ENCODE data around the gene AKT1. TPM values are rescaled to one million over a fixed set of nuclear protein-coding genes. Genes with fewer than 3 reads are reported as not detected.
A peak's percentile ranks its signal among the peaks of the same experiment; 100 is the strongest.

The AKT1 gene
- total and polyA plus RNA-seq, 2 experiments from 2014 or later, result 19.2 to 78.7 TPM

DNA sequence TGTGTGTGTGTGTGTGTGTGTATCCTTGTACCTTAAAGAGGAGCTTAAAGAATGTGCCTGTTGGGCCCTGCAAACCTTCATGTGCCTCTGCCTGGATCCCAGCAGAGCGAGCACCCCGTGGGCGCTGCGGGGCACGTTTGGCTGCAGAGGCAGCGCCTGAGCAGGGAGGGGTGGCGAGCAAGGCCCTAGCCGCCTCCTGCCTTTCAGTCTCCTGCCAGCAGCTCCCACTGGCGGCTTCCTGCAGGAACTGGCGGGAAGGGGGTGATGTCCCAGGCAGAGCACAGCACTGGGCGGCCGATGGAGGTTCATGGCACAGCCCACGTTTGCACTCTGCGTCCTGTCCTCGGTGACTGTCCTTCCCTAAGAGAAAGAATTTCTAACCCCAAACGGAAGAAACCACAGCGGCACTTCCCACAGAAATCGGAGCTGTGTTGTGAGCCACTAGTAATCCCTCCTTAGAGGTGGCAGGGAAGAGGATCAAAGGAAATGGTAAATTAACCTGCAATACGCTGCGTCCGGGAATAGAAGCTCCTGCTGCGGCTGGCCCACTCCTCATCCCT lies 25.2 kb upstream of the AKT1 start:
- TF ChIP-seq, protein P1, sequence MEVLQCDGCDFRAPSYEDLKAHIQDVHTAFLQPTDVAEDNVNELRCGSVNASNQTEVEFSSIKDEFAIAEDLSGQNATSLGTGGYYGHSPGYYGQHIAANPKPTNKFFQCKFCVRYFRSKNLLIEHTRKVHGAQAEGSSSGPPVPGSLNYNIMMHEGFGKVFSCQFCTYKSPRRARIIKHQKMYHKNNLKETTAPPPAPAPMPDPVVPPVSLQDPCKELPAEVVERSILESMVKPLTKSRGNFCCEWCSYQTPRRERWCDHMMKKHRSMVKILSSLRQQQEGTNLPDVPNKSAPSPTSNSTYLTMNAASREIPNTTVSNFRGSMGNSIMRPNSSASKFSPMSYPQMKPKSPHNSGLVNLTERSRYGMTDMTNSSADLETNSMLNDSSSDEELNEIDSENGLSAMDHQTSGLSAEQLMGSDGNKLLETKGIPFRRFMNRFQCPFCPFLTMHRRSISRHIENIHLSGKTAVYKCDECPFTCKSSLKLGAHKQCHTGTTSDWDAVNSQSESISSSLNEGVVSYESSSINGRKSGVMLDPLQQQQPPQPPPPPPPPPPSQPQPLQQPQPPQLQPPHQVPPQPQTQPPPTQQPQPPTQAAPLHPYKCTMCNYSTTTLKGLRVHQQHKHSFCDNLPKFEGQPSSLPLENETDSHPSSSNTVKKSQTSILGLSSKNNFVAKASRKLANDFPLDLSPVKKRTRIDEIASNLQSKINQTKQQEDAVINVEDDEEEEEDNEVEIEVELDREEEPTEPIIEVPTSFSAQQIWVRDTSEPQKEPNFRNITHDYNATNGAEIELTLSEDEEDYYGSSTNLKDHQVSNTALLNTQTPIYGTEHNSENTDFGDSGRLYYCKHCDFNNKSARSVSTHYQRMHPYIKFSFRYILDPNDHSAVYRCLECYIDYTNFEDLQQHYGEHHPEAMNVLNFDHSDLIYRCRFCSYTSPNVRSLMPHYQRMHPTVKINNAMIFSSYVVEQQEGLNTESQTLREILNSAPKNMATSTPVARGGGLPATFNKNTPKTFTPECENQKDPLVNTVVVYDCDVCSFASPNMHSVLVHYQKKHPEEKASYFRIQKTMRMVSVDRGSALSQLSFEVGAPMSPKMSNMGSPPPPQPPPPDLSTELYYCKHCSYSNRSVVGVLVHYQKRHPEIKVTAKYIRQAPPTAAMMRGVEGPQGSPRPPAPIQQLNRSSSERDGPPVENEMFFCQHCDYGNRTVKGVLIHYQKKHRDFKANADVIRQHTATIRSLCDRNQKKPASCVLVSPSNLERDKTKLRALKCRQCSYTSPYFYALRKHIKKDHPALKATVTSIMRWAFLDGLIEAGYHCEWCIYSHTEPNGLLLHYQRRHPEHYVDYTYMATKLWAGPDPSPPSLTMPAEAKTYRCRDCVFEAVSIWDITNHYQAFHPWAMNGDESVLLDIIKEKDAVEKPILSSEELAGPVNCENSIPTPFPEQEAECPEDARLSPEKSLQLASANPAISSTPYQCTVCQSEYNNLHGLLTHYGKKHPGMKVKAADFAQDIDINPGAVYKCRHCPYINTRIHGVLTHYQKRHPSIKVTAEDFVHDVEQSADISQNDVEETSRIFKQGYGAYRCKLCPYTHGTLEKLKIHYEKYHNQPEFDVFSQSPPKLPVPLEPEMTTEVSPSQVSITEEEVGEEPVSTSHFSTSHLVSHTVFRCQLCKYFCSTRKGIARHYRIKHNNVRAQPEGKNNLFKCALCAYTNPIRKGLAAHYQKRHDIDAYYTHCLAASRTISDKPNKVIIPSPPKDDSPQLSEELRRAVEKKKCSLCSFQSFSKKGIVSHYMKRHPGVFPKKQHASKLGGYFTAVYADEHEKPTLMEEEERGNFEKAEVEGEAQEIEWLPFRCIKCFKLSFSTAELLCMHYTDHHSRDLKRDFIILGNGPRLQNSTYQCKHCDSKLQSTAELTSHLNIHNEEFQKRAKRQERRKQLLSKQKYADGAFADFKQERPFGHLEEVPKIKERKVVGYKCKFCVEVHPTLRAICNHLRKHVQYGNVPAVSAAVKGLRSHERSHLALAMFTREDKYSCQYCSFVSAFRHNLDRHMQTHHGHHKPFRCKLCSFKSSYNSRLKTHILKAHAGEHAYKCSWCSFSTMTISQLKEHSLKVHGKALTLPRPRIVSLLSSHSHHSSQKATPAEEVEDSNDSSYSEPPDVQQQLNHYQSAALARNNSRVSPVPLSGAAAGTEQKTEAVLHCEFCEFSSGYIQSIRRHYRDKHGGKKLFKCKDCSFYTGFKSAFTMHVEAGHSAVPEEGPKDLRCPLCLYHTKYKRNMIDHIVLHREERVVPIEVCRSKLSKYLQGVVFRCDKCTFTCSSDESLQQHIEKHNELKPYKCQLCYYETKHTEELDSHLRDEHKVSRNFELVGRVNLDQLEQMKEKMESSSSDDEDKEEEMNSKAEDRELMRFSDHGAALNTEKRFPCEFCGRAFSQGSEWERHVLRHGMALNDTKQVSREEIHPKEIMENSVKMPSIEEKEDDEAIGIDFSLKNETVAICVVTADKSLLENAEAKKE (CRISPR knock-in tag; IDR thresholded peaks at IDR 0.05), result no peak
- TF ChIP-seq, protein P2, sequence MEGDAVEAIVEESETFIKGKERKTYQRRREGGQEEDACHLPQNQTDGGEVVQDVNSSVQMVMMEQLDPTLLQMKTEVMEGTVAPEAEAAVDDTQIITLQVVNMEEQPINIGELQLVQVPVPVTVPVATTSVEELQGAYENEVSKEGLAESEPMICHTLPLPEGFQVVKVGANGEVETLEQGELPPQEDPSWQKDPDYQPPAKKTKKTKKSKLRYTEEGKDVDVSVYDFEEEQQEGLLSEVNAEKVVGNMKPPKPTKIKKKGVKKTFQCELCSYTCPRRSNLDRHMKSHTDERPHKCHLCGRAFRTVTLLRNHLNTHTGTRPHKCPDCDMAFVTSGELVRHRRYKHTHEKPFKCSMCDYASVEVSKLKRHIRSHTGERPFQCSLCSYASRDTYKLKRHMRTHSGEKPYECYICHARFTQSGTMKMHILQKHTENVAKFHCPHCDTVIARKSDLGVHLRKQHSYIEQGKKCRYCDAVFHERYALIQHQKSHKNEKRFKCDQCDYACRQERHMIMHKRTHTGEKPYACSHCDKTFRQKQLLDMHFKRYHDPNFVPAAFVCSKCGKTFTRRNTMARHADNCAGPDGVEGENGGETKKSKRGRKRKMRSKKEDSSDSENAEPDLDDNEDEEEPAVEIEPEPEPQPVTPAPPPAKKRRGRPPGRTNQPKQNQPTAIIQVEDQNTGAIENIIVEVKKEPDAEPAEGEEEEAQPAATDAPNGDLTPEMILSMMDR (conservative IDR thresholded peaks at IDR 0.05; ENCODE audit: low read depth in 2 of 2), result peak; percentile 42 to 75; a peak in 3 of 4 replicates
- Histone ChIP-seq H3K4me3 (no peak overlapping the region), H3K27me3 (ENCODE audit: insufficient read depth) (peaks cover 28% of the 10 kb centered on the region), H3K4me1 (ENCODE audit: insufficient read depth) (peaks cover 9% of the 10 kb centered on the region), H3K9me2 (ENCODE audit: insufficient read depth) (peaks cover 17% of the 10 kb centered on the region), H3K79me2 (replicated peaks; ENCODE audit: insufficient read depth) (0 out of 2 replicates have a peak, but pooled peaks cover 4% of the 10 kb centered on the region), H3F3A (replicated peaks; ENCODE audit: low read depth) (no peaks in the 10 kb centered on the region), H3K27ac (ENCODE audit: low read depth) (no peak overlapping the region), H2AFZ (peak overlapping the region; percentile 88; the same call in 1 of the 2 replicates), H4K20me1 (replicated peaks; ENCODE audit: insufficient read depth) (no peaks in the 10 kb centered on the region; the same call in 1 of the 2 replicates), H3K36me3 (ENCODE audit: insufficient read depth) (no peaks in the 10 kb centered on the region; the same call in 1 of the 2 replicates), H3K4me2 (no peak overlapping the region)
- ATAC-seq, result peak; percentile 80
- Mint-ChIP-seq H3K27me3 (ENCODE audit: insufficient read depth, low read depth, poor library complexity) (peaks cover 37% of the 10 kb centered on the region), H3K4me1 (peaks cover 9% of the 10 kb centered on the region), H3K9me3 (peaks cover 18% of the 10 kb centered on the region), H3K4me3 (no peak overlapping the region), H3K27ac (no peak overlapping the region), H3K36me3 (ENCODE audit: low read depth) (peaks cover 15% of the 10 kb centered on the region)
- peak; percentile 79 for DNase-seq (ENCODE audit: low spot score)

Measured in GM23338 (cell line).